Head of caudate nucleus (tissue), 42 donors: ENCODE data around the gene TXNL4A.

Experiments
- DNase-seq, 42 donors: peaks; one replicate each; pipeline versions ENCODE4 v3.0.0 to v3.0.0-alpha.2; 2020 to 2021; ENCODE audit warnings: mixed read lengths in 7 of 42
- intact Hi-C: fragments of 100-400 bp; cut with DNase I; formaldehyde crosslinking; loops from one replicate; pipeline ENCODE4 v1.15.0; 2022

TXNL4A gene

GRCh38 chr18:79928563-79928960, 59.8 kb downstream of the TXNL4A start:
- intact Hi-C loops: no loop called here
- DNase-seq: peak in 12 of 42 donors; percentile 1 to 21 (median 8)

GRCh38 chr18:79927607-79928562, 60.5 kb downstream of the TXNL4A start:
- intact Hi-C loops: no loop called here
- peak in 17 of 42 donors; percentile 0 to 30 (median 9) for DNase-seq

- peak in 18 of 42 donors; percentile 1 to 39 (median 6) for DNase-seq
- intact Hi-C loops: no loop called here
These were observed 61.4 kb downstream of the TXNL4A start for GRCh38 chr18:79926715-79927606.

GRCh38 chr18:79926306-79926705, 62.1 kb downstream of the TXNL4A start:
- intact Hi-C loops: no loop called here
- DNase-seq: peak in 19 of 42 donors; percentile 0 to 41 (median 7)

- peak in 41 of 42 donors; percentile 30 to 88 (median 67) for DNase-seq
These were observed 63.3 kb downstream of the TXNL4A start for GRCh38 chr18:79924814-79925731.

GRCh38 chr18:79923896-79924585, 64.3 kb downstream of the TXNL4A start:
- peak in 20 of 42 donors; percentile 2 to 42 (median 11) for DNase-seq
- intact Hi-C loops: no loop called here

More at GRCh38 chr18:79924814-79925731, 63.3 kb downstream of the TXNL4A start:
- intact Hi-C loops: no loop called here

GRCh38 chr18:79922971-79923411, 65.4 kb downstream of the TXNL4A start:
- DNase-seq: peak in 15 of 42 donors; percentile 1 to 33 (median 12)
- intact Hi-C loops: no loop called here

- peak in 11 of 42 donors; percentile 1 to 25 (median 10) for DNase-seq
- intact Hi-C loops: no loop called here
These were observed 66.1 kb downstream of the TXNL4A start for GRCh38 chr18:79921984-79922965.
